PFSK-1 (cell line): Measurements from ENCODE around the gene ARFGEF2.

Experiments used
- FOXP2 ChIP-seq: optimal IDR thresholded peaks from 2 replicates; pipeline ENCODE3; 2011; ENCODE audit warnings: borderline replicate concordance, control low read depth, inconsistent platforms; ENCODE audit not compliant: insufficient read depth; ENCODE audit errors: extremely low read length, extremely low read depth
- POLR2AphosphoS5 ChIP-seq: IDR thresholded peaks from 2 replicates; pipeline ENCODE4 v1.6.1; 2012; ENCODE audit warnings: low read depth, mild to moderate bottlenecking, control low read depth, low read length, moderate library complexity
- SIN3A ChIP-seq: IDR thresholded peaks from 2 replicates; pipeline ENCODE4 v1.6.1; 2012; ENCODE audit warnings: mild to moderate bottlenecking, low read length, moderate library complexity, borderline replicate concordance; ENCODE audit not compliant: insufficient read depth
- TAF1 ChIP-seq: IDR thresholded peaks from 2 replicates; pipeline ENCODE4 v1.6.1; 2012; ENCODE audit warnings: low read length, control low read depth, borderline replicate concordance; ENCODE audit not compliant: insufficient read depth
- TF ChIP-seq, protein P1 (sequence below), 2 experiments: IDR thresholded peaks; 2 replicates each; pipeline versions ENCODE4 v1.6.1 to v1.8.0; 2011 to 2012; ENCODE audit warnings: low read depth in 2 of 2, low read length in 2 of 2, control low read depth in 1 of 2, inconsistent platforms in 1 of 2, mild to moderate bottlenecking in 1 of 2, moderate library complexity in 1 of 2; ENCODE audit not compliant: insufficient read depth in 1 of 2

ARFGEF2 gene

DNA sequence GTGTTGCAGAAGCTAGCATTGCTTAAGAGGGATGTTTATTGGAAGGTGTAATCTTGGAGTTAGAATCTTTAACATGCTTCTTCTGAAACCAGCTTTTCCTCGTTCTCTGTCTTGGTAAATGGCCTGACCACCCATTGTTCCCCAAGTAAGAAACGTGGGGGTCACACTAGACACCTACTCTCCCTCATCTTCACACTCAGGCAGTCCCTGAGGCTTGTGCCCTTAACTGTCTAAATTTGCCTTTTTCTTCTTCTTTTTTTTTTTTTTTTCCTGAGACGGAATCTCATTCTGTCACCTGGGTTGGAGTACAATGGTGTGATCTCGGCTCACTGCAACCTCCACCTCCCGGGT lies 16.2 kb upstream of the ARFGEF2 start:
- TF ChIP-seq POLR2AphosphoS5 (no peak), TAF1 (no peak), FOXP2 (no peak), SIN3A (no peak)
- TF ChIP-seq, protein P1, sequence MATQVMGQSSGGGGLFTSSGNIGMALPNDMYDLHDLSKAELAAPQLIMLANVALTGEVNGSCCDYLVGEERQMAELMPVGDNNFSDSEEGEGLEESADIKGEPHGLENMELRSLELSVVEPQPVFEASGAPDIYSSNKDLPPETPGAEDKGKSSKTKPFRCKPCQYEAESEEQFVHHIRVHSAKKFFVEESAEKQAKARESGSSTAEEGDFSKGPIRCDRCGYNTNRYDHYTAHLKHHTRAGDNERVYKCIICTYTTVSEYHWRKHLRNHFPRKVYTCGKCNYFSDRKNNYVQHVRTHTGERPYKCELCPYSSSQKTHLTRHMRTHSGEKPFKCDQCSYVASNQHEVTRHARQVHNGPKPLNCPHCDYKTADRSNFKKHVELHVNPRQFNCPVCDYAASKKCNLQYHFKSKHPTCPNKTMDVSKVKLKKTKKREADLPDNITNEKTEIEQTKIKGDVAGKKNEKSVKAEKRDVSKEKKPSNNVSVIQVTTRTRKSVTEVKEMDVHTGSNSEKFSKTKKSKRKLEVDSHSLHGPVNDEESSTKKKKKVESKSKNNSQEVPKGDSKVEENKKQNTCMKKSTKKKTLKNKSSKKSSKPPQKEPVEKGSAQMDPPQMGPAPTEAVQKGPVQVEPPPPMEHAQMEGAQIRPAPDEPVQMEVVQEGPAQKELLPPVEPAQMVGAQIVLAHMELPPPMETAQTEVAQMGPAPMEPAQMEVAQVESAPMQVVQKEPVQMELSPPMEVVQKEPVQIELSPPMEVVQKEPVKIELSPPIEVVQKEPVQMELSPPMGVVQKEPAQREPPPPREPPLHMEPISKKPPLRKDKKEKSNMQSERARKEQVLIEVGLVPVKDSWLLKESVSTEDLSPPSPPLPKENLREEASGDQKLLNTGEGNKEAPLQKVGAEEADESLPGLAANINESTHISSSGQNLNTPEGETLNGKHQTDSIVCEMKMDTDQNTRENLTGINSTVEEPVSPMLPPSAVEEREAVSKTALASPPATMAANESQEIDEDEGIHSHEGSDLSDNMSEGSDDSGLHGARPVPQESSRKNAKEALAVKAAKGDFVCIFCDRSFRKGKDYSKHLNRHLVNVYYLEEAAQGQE (IDR thresholded peaks at IDR 0.05; ENCODE audit: insufficient read depth in 1 of 2, low read depth in 2 of 2, low read length in 2 of 2) = no peak

DNA sequence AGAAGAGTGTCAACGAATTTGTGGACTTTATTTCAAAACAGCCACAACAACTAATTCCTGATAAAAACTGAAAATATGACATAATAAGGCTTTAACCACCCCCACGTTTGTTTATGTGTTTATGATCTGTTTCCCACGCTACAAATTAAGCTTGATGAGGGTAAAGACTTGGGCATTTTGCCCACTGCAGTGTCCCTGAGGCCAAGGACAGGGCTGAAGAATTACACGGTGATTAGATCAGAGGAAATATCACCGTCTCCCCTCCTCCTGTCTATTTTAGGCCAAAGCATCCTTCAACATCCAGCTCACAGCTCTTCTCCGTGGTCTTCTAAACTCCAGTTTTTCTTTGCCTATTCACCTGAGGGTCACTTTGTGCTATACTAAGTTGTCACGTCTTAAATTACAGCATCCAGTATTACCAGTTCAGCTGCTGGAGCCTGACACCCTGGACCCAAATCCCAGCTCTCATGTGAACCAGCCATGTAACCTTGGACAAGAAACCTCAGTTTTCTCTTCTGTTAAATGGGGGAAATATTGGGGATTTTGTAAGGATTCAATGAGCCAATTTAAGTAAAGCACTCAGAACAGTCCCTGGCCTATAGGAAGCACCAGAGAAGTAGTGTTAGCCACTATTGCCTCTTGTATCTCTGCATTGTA lies 15.2 kb upstream of the ARFGEF2 start:
- TF ChIP-seq FOXP2 = no peak
- TF ChIP-seq SIN3A = no peak
- no peak for TF ChIP-seq TAF1
- TF ChIP-seq, protein P1 (IDR thresholded peaks at IDR 0.05; ENCODE audit: insufficient read depth in 1 of 2, low read depth in 2 of 2, low read length in 2 of 2) = no peak
- no peak for TF ChIP-seq POLR2AphosphoS5

DNA sequence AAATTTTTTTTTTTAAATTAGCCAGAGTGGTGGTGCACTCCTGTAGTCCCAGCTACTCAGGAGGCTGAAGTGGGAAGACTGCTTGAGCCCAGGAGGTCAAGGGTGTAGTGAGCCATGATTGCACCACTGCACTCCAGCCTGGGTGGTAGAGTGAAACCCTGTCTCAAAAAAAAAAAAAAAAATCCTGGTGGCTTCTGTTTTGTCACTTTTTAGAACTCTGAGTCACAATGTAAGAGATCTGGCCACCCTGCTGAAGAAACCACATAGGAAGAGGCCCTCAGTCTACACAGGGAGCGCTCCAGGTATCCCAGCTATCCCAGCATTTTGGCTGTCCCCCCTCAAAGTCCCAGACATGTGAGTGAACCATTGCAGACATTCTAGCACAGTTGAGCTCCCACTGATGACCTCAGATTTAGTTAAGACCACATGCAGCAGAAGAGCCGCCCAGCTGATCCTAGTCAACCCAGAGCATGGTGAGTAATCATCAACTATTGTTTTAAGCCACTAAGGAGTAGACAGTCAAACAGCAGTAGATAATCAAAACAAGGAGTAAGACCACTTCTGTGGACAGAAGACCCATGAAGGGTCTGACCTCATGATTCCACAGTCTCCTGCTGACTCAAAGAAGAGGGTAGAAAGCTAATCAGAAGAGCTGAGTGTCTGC lies 12.7 kb upstream of the ARFGEF2 start:
- TF ChIP-seq, protein P1 (IDR thresholded peaks at IDR 0.05; ENCODE audit: insufficient read depth in 1 of 2, low read depth in 2 of 2, low read length in 2 of 2) = no peak
- TF ChIP-seq POLR2AphosphoS5 (no peak), FOXP2 (no peak), SIN3A (no peak), TAF1 (no peak)

DNA sequence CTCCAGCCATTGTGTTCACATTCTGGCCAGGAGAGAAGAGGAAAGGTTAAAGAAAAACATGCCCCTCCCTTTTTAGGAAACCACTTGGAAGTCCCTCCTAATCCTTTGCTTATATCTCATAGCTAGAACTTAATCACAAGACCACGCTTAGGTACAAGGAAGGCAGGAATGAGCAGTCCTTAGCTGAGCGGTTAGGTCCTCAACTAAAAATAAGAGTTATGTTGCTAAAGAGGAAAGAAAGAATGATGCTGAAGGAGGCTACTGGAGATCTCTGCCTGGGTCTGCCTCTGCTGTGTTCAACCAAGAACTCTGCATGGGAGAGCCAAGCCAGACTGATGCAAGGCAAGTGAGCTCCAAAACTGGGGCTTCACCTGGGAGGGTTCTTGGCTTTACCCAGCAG lies 11.6 kb upstream of the ARFGEF2 start:
- TF ChIP-seq, protein P1 (IDR thresholded peaks at IDR 0.05; ENCODE audit: insufficient read depth in 1 of 2, low read depth in 2 of 2, low read length in 2 of 2) = no peak
- TF ChIP-seq FOXP2 = no peak
- no peak for TF ChIP-seq POLR2AphosphoS5
- no peak for TF ChIP-seq SIN3A
- TF ChIP-seq TAF1 = no peak

DNA sequence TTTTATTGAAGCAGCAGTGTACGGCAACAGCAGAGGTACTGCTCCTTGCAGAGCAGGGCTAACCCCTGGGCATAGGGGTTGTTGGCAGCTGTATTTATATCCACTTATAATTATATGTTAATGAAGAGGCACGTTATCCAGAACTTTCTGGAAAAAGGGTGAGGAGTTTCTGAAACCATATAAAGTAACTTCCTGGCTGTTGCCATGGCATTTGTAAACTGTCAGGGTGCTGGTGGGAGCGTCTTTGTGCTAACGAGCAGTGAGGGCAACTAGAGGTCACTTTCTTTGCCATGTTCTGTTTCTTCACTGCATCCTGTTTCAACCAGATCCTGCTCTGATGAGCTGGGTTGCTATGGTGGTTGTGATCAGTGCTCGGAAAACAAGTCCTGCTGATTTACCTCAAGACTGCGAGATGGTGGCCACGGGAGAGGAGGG lies 11.1 kb upstream of the ARFGEF2 start:
- no peak for TF ChIP-seq POLR2AphosphoS5
- TF ChIP-seq, protein P1 (IDR thresholded peaks at IDR 0.05; ENCODE audit: insufficient read depth in 1 of 2, low read depth in 2 of 2, low read length in 2 of 2) = no peak
- no peak for TF ChIP-seq TAF1
- no peak for TF ChIP-seq FOXP2
